SU-DHL-6 (cell line): ENCODE measurements around the gene GP2.

Experiments used
- H2AFZ ChIP-seq: fragments of 200-600 bp; sonication (generic); 2 replicates; pipeline ENCODE4 v1.6.1; 2014; ENCODE audit warnings: low read depth, mild to moderate bottlenecking, moderate library complexity, mixed read lengths, antibody characterized with exemption, low read length; ENCODE audit not compliant: severe bottlenecking
- H3F3A ChIP-seq: fragments of 200-600 bp; shearing (Covaris generic); 2 replicates; pipeline ENCODE4 v1.6.0; 2016; ENCODE audit warnings: antibody characterized with exemption, mild to moderate bottlenecking; ENCODE audit not compliant: insufficient read depth
- H3K27ac ChIP-seq: fragments of 200-600 bp; sonication (generic); 2 replicates; pipeline ENCODE4 v1.5.1; 2016; ENCODE audit warnings: low read depth, mild to moderate bottlenecking, low read length, moderate library complexity, mixed read lengths
- H3K27me3 ChIP-seq: fragments of 200-600 bp; sonication (generic), shearing (Covaris generic); 2 replicates; pipeline ENCODE4 v1.6.0; 2014; ENCODE audit warnings: mild to moderate bottlenecking, low read length
- H3K36me3 ChIP-seq: fragments of 200-600 bp; sonication (generic); 2 replicates; pipeline ENCODE4 v1.6.1; 2014; ENCODE audit warnings: mild to moderate bottlenecking, low read length, mixed read lengths
- H3K4me2 ChIP-seq: fragments of 300-600, 200-600 bp; shearing (Covaris generic), sonication (generic); 2 replicates; pipeline ENCODE4 v1.6.0; 2014; ENCODE audit warnings: low read length, low read depth, mild to moderate bottlenecking; ENCODE audit not compliant: poor library complexity, severe bottlenecking
- H3K4me3 ChIP-seq: fragments of 200-600 bp; sonication (generic); 2 replicates; pipeline ENCODE4 v1.5.1; 2014; ENCODE audit warnings: antibody characterized with exemption, low read length, mild to moderate bottlenecking, mixed read lengths; ENCODE audit not compliant: insufficient read depth, poor library complexity, severe bottlenecking
- H3K79me2 ChIP-seq: fragments of 200-600 bp; sonication (generic); 2 replicates; pipeline ENCODE4 v1.6.1; 2014; ENCODE audit warnings: mild to moderate bottlenecking, low read length, moderate library complexity; ENCODE audit not compliant: insufficient read depth
- H3K9ac ChIP-seq: fragments of 200-600 bp; sonication (generic); 2 replicates; pipeline ENCODE4 v1.7.0; 2014; ENCODE audit warnings: mild to moderate bottlenecking, low read length
- H3K9me2 ChIP-seq: fragments of 200-600 bp; sonication (generic); replicated peaks from 2 replicates; pipeline ENCODE4 v1.6.1; 2014; ENCODE audit warnings: low read length; ENCODE audit not compliant: insufficient read depth
- H3K9me3 ChIP-seq: fragments of 200-600 bp; sonication (generic); 2 replicates; pipeline ENCODE4 v1.6.1; 2014; ENCODE audit warnings: low read length, mixed read lengths; ENCODE audit not compliant: insufficient read depth
- H4K20me1 ChIP-seq: fragments of 200-600 bp; sonication (generic); 2 replicates; pipeline ENCODE4 v1.6.1; 2014; ENCODE audit warnings: low read depth, mild to moderate bottlenecking, antibody characterized with exemption, low read length, moderate library complexity, mixed read lengths
- EZH2phosphoT487 ChIP-seq: fragments of 200-600 bp; sonication (generic), shearing (Covaris generic); conservative IDR thresholded peaks from 2 replicates; pipeline ENCODE4 v1.6.1; 2018; ENCODE audit warnings: mild to moderate bottlenecking, antibody characterized with exemption, low read length, moderate library complexity, mixed read lengths
- TF ChIP-seq, protein P1 (sequence below): fragments of 200-600 bp; sonication (generic); IDR thresholded peaks from one replicate; pipeline ENCODE4 v1.5.1; 2017; ENCODE audit warnings: antibody characterized with exemption, mild to moderate bottlenecking, low read length, moderate library complexity; ENCODE audit not compliant: insufficient read depth, poor library complexity, severe bottlenecking

Gene GP2

GRCh38 chr16:20348365-20349185, 21.3 kb upstream of the GP2 start:
- TF ChIP-seq, protein P1, sequence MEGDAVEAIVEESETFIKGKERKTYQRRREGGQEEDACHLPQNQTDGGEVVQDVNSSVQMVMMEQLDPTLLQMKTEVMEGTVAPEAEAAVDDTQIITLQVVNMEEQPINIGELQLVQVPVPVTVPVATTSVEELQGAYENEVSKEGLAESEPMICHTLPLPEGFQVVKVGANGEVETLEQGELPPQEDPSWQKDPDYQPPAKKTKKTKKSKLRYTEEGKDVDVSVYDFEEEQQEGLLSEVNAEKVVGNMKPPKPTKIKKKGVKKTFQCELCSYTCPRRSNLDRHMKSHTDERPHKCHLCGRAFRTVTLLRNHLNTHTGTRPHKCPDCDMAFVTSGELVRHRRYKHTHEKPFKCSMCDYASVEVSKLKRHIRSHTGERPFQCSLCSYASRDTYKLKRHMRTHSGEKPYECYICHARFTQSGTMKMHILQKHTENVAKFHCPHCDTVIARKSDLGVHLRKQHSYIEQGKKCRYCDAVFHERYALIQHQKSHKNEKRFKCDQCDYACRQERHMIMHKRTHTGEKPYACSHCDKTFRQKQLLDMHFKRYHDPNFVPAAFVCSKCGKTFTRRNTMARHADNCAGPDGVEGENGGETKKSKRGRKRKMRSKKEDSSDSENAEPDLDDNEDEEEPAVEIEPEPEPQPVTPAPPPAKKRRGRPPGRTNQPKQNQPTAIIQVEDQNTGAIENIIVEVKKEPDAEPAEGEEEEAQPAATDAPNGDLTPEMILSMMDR = no peak
- no peak for TF ChIP-seq EZH2phosphoT487
- Histone ChIP-seq H3K9me2 (no peaks in the 10 kb centered on the region), H3K27ac (no peak overlapping the region)

DNA sequence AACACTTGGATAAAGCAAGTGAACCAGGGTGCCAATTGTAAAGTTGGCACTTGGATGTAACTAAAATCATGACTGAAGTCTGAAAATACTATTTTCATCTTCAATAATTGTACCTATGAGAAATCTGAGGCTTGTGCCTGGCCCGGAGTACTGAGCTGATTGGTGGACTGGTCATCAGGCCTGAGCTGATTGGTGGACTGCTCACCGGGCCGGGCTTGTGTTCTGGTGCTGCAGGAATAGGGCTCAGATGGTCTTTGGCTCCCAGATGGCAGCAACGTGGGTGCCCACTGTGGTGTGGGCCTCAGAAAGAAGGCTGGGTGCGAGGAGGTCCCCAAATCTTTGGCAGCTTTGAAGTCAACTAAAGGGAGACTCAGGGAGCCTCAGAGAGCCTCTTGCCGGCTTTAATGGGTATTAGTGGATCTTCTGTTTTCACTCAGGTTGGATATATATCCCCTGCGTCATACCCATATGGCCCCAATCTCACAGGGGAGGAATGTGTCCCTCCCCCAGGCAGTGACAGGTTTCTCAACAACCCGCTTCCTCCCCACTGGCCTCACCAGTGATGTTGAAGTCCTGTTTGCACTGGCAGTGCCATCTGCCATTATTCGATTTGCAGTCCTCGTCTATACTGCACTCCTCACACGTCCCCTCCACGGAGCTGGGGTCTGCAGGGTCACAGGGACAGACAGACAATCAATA, 20.5 kb upstream of the GP2 start:
- Histone ChIP-seq H3K9ac (no peak overlapping the region), H4K20me1 (no peaks in the 10 kb centered on the region), H3K4me2 (no peak overlapping the region), H3K27ac (no peak overlapping the region), H3K27me3 (no peaks in the 10 kb centered on the region), H3K79me2 (no peaks in the 10 kb centered on the region), H3K36me3 (no peaks in the 10 kb centered on the region), H3K9me2 (no peaks in the 10 kb centered on the region), H3K4me3 (no peak overlapping the region), H2AFZ (no peak overlapping the region), H3K9me3 (no peaks in the 10 kb centered on the region), H3F3A (no peaks in the 10 kb centered on the region)
- TF ChIP-seq EZH2phosphoT487 = no peak
- TF ChIP-seq, protein P1 = no peak

More at GRCh38 chr16:20348365-20349185, 21.3 kb upstream of the GP2 start:
- H3K27me3 ChIP-seq = no peaks in the 10 kb centered on the region
- H4K20me1 ChIP-seq = no peaks in the 10 kb centered on the region
- no peak overlapping the region for H3K9ac ChIP-seq
- H3F3A ChIP-seq = no peaks in the 10 kb centered on the region
- H3K36me3 ChIP-seq = no peaks in the 10 kb centered on the region
- H3K4me3 ChIP-seq = no peak overlapping the region
- no peaks in the 10 kb centered on the region for H3K79me2 ChIP-seq
- H3K9me3 ChIP-seq = no peaks in the 10 kb centered on the region
- no peak overlapping the region for H2AFZ ChIP-seq
- no peak overlapping the region for H3K4me2 ChIP-seq

GRCh38 chr16:20344611-20345010, 17.3 kb upstream of the GP2 start:
- H3F3A ChIP-seq = no peaks in the 10 kb centered on the region
- H3K9me2 ChIP-seq = no peaks in the 10 kb centered on the region
- H3K9ac ChIP-seq = no peak overlapping the region
- H3K9me3 ChIP-seq = no peaks in the 10 kb centered on the region
- no peak for TF ChIP-seq EZH2phosphoT487
- TF ChIP-seq, protein P1 = no peak
- H3K4me2 ChIP-seq = no peak overlapping the region
- no peak overlapping the region for H2AFZ ChIP-seq
- no peaks in the 10 kb centered on the region for H3K79me2 ChIP-seq
- no peaks in the 10 kb centered on the region for H4K20me1 ChIP-seq
- no peaks in the 10 kb centered on the region for H3K36me3 ChIP-seq
- no peak overlapping the region for H3K4me3 ChIP-seq
- H3K27ac ChIP-seq = no peak overlapping the region
- H3K27me3 ChIP-seq = no peaks in the 10 kb centered on the region
